Measurements from ENCODE around the gene TMEM63A.

GRCh38 chr1:225844236-225845061, 37.7 kb downstream of the TMEM63A start:
- TF ChIP-seq CTCF (optimal IDR thresholded peaks at IDR 0.05 in 1 of 3, IDR thresholded peaks at IDR 0.05 in 1 of 3, conservative IDR thresholded peaks at IDR 0.05 in 1 of 3; ENCODE audit: extremely low read depth in 1 of 3, insufficient read depth in 2 of 3, low read length in 3 of 3) (no peak), EZH2 (IDR thresholded peaks at IDR 0.05; ENCODE audit: low read length) (no peak)

All from keratinocyte (primary cell).